NT2/D1 (cell line): Measurements from ENCODE around the gene MAGED4B.
"Not testable (repeated sequence)": the region's sequence is repeated elsewhere in the genome, so short reads cannot be mapped to it uniquely, and the experiment has no call there.

Experiments used
- DNase-seq: peaks from one replicate; pipeline ENCODE4 v3.0.0-alpha.2; 2011; ENCODE audit warnings: low read depth, low spot score
- H3K27me3 ChIP-seq: 2 replicates; pipeline ENCODE4 v1.6.0; 2011; ENCODE audit warnings: mild to moderate bottlenecking; ENCODE audit not compliant: insufficient read length, insufficient read depth
- H3K36me3 ChIP-seq: 2 replicates; pipeline ENCODE4 v1.6.1; 2011; ENCODE audit warnings: mild to moderate bottlenecking, low read length, mixed read lengths; ENCODE audit not compliant: insufficient read depth, insufficient read length
- H3K4me1 ChIP-seq: 2 replicates; pipeline ENCODE4 v1.5.1; 2011; ENCODE audit not compliant: insufficient read depth, insufficient read length
- H3K4me3 ChIP-seq: 2 replicates; pipeline ENCODE4 v1.5.1; 2011; ENCODE audit warnings: low read depth; ENCODE audit not compliant: insufficient read length
- H3K9ac ChIP-seq: 2 replicates; pipeline ENCODE4 v1.6.0; 2011; ENCODE audit warnings: low read depth; ENCODE audit not compliant: insufficient read length
- H3K9me3 ChIP-seq: 2 replicates; pipeline ENCODE4 v1.5.1; 2011; ENCODE audit warnings: mild to moderate bottlenecking, low read length; ENCODE audit not compliant: insufficient read depth
- SUZ12 ChIP-seq: IDR thresholded peaks from 2 replicates; pipeline ENCODE4 v1.6.1; 2011; ENCODE audit not compliant: insufficient read length, insufficient read depth; ENCODE audit errors: extremely low read depth
- YY1 ChIP-seq: IDR thresholded peaks from 2 replicates; pipeline ENCODE4 v1.6.1; 2011; ENCODE audit not compliant: insufficient read length, insufficient read depth
- ZNF274 ChIP-seq: IDR thresholded peaks from 2 replicates; pipeline ENCODE4 v1.6.1; 2011; ENCODE audit warnings: mild to moderate bottlenecking, low read depth, low read length

The MAGED4B gene, protein sequence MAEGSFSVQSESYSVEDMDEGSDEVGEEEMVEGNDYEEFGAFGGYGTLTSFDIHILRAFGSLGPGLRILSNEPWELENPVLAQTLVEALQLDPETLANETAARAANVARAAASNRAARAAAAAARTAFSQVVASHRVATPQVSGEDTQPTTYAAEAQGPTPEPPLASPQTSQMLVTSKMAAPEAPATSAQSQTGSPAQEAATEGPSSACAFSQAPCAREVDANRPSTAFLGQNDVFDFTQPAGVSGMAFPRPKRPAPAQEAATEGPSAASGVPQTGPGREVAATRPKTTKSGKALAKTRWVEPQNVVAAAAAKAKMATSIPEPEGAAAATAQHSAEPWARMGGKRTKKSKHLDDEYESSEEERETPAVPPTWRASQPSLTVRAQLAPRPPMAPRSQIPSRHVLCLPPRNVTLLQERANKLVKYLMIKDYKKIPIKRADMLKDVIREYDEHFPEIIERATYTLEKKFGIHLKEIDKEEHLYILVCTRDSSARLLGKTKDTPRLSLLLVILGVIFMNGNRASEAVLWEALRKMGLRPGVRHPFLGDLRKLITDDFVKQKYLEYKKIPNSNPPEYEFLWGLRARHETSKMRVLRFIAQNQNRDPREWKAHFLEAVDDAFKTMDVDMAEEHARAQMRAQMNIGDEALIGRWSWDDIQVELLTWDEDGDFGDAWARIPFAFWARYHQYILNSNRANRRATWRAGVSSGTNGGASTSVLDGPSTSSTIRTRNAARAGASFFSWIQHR

DNA sequence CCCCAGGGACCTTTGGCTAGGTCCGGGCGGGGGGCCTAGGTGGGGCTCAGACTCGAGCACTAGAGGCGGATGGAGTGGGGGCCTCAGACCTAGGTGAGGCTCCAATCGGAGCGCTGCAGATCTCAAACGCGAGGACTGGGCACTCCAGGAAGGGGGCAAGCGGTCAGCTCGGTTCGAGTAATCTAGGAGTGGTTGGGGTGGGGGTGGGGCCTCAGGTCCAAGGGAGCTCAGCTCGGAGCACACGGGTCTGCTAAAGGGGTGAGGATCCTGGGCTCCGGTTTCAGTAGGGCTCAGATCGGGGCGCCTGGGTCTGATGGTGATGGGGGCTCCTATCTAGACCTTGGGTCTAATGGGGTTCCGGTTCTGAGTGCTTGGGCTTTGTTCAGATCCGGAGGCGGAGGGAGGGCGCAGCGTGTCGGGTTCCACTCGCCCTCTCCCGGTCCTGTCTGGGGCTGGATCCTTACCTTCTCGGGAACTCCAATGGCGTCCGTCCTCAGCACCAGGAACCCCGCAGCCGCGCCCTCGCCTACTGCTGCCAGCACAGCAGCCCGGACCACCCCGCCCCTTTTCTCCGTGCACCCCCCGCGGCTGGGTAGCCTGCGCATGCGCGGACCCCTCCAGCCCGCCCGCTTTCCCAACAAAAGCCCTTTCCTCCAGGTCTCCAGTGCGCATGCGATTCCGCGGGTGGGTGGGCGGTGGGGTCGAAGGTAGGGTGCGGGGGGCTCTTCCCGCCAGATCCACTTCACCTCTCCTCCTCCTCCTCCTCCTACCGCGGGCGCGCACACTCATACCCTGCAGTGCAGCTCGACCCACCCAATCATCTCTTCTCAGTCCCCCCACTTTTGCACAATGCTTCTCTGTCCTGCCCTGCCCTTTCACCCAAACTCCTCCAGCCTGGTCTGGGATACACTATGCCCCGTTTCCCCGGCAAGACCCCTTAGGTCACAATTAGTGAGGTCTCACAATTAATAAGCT lies at the start of gene MAGED4B:
TSS of gene MAGED4B (minus strand) at position 518 of the 975 bp plus-strand sequence. CDS start 1,011 bp downstream, outside the sequence.
- not testable (repeated sequence) for H3K9me3 ChIP-seq, H3K4me3 ChIP-seq, H3K27me3 ChIP-seq, H3K4me1 ChIP-seq, H3K9ac ChIP-seq, H3K36me3 ChIP-seq, DNase-seq

DNA sequence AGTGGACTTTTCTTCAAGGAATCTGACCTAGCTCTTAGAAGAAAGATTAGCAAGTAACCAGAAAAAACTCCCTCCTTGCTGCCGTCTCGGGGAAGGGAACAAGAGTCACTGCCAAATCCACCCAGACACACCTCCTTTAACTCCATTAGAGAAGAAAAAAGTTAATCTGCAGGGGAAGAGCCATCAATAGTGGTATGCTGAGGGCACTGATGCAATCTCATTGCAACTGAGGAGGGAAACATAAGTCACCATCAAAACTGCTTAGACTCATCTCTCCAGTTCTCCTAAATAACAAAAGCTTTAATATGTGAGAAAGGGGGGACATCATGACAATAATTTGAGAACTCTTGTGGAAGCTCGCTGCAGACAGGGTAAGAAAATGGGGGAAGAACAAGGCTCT lies 49.3 kb upstream of the MAGED4B start:
- DNase-seq = no peak
- Histone ChIP-seq H3K27me3 (no peaks in the 10 kb centered on the region), H3K9me3 (no peaks in the 10 kb centered on the region), H3K36me3 (no peaks in the 10 kb centered on the region), H3K4me1 (no peaks in the 10 kb centered on the region), H3K9ac (no peak overlapping the region), H3K4me3 (no peak overlapping the region)
- TF ChIP-seq ZNF274 (no peak), YY1 (no peak), SUZ12 (no peak)

DNA sequence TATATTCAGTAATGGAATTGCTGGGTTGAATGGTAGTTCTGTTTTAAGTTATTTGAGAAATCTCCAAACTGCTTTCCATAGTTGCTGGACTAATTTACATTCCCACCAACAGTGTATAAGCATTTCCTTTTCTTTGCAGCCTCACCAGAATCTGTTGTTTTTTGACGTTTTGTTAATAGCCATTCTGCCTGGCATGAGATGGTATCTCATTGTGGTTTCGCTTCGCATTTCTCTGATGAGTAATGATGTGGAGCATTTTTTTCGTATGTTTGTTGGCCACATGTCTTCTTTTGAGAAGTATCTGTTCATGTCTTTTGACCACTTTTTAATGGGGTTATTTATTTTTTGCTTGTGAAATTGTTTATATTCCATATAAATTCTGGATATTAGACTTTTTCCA lies 13.6 kb upstream of the MAGED4B start:
- no peak for TF ChIP-seq SUZ12
- TF ChIP-seq ZNF274 = no peak
- no peak for TF ChIP-seq YY1
- DNase-seq = no peak
- Histone ChIP-seq H3K4me1 (no peaks in the 10 kb centered on the region), H3K36me3 (no peaks in the 10 kb centered on the region), H3K9ac (no peak overlapping the region), H3K27me3 (no peaks in the 10 kb centered on the region), H3K4me3 (no peak overlapping the region), H3K9me3 (no peaks in the 10 kb centered on the region)

DNA sequence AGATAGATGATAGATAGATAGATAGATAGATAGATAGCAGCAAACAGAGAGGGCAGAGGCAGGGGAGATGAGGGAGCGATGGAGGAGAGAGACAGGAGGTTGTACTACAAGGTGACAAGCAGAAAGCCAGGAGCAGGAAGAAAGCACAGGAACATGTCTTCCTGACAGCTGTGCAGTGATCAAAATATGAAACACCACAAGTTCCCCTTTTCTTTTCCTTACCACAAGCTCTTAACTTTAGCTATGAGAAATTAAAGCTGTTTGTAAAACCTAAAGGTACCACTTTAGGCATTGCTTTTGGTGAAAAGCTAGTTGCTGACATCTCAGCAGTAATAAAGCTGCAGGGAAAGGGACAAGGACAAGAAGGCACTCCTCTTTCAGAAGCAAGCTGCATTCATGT lies 9.1 kb upstream of the MAGED4B start:
- H3K4me3 ChIP-seq = no peak overlapping the region
- no peak for TF ChIP-seq ZNF274
- no peak for TF ChIP-seq YY1
- TF ChIP-seq SUZ12 = no peak
- H3K9me3 ChIP-seq = no peaks in the 10 kb centered on the region
- no peaks in the 10 kb centered on the region for H3K27me3 ChIP-seq
- no peak overlapping the region for H3K9ac ChIP-seq
- no peaks in the 10 kb centered on the region for H3K36me3 ChIP-seq
- no peaks in the 10 kb centered on the region for H3K4me1 ChIP-seq
- no peak for DNase-seq

DNA sequence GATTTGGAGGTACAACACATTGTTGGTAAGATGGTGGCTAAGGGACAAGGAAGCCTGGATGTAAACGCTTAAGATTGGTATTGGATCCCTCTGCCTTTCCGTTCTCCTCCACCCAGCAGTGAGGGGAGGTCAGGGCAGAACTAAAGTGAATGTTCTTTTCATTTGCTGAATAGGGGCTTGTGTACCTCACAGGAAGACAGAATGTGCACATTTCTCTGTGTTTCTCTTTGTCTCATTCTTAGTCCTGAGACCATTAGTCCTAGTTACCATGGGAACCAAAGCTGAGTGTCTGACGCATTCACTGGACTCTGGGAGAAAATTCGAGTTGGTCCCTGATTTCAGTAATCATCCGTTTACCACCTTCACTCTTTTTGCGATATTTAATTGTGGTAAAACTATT lies 26.7 kb downstream of the MAGED4B start:
- not testable (repeated sequence) for DNase-seq, H3K27me3 ChIP-seq, H3K9ac ChIP-seq, H3K4me1 ChIP-seq, H3K4me3 ChIP-seq, H3K36me3 ChIP-seq, H3K9me3 ChIP-seq

DNA sequence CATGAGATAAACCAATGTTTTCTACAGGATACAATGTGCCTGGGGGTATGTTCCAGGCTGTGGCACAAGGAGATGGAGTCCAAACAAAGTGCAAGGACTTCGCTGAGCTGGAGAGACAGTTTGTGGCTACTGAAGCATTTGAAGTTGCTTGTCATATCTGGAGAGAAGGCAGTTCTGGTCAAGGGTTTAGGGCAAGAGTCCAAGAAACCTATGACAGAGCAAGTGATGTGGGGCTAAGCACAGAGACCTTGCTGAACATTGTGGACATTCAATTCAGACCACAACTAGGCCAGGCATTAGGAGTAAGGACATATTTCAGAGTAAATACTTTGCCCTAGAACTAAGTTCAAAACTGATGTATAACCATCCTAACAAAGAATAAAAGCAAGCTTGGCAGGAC lies 34.8 kb downstream of the MAGED4B start:
- Histone ChIP-seq H3K27me3 (no peaks in the 10 kb centered on the region), H3K9me3 (no peaks in the 10 kb centered on the region), H3K4me3 (no peak overlapping the region), H3K36me3 (no peaks in the 10 kb centered on the region), H3K9ac (no peak overlapping the region), H3K4me1 (no peaks in the 10 kb centered on the region)
- TF ChIP-seq SUZ12 (no peak), ZNF274 (no peak), YY1 (no peak)
- DNase-seq = no peak

DNA sequence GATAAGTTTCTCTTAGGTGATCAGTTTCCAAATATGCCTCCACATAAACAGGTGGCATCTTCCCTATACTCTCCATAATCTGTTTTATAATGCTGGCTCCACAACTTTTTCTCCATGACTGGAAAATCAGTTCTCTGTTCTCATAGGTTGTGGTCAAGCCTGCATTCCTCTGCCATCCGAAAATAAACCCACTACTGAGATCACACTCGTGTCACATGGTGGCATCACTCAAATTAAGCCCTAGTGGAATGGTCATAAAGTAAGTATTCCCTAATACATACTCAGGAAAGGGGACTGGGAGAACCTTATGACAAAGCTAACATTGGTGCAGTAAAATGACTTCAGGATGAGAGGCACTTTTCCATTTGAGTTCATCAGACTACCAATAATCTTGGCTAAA lies 37.6 kb downstream of the MAGED4B start:
- Histone ChIP-seq H3K4me1 (no peaks in the 10 kb centered on the region), H3K27me3 (no peaks in the 10 kb centered on the region), H3K9me3 (no peaks in the 10 kb centered on the region), H3K4me3 (no peak overlapping the region), H3K9ac (no peak overlapping the region), H3K36me3 (no peaks in the 10 kb centered on the region)
- no peak for TF ChIP-seq ZNF274
- no peak for TF ChIP-seq SUZ12
- TF ChIP-seq YY1 = no peak
- DNase-seq = no peak
